GM18867 (cell line): ENCODE measurements around the gene BAZ1A.

Experiments
- ATAC-seq: cut with Tn5 transposase; IDR thresholded peaks from one replicate; pipeline ENCODE4 v1.9.1; 2021; ENCODE audit warnings: mild to moderate bottlenecking, moderate library complexity; ENCODE audit not compliant: unreplicated experiment

The BAZ1A gene

DNA sequence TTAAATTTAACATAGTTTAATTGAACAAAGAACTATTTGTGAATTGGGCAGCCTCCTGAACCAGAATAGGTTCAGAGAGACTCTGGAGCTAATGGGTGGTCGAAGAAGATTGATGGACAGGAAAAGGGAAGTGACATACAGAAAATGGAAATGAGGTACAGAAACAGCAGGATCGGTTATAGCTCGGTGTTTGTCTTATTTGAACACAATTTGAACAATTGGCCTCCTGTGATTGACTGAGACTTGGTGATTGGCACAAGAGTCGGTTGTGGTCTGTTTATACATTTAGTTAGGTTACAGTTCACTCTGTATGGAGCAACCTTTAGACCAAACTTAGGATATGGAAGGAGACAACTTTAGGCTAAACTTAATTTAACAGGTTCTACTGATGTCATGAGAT is 142.4 kb downstream of the BAZ1A start:
- ATAC-seq, result no peak

GRCh38 chr14:34723867-34724266 is 151.3 kb downstream of the BAZ1A start:
- ATAC-seq, result no peak

GRCh38 chr14:34722723-34723545 is 152.2 kb downstream of the BAZ1A start:
- ATAC-seq, result no peak

GRCh38 chr14:34721129-34721528 is 154.0 kb downstream of the BAZ1A start:
- ATAC-seq, result no peak

DNA sequence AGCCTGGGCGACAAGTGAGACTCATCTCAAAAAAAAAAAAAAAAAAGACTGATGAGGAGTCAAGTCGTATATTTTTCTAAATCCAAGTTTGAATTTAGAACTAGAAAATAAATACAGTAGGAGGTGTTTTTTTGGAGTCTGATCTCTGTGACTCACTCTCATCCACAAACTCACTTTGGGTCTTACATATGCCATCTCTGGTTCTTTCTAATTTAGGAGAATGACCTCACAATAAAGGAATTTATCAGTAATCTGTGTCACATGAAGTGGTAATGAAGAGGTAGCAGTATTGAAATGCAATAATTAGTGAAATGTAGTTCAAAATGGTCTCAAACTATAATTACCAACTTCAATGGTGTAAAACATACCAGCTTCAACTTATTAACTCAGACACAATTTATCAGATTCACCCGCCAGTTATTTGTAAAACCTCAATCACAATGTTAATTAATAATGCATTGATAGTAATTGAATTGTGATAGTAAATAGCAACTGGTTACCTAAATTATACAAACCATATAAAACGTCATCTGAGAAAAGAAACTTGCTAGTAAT is 156.3 kb downstream of the BAZ1A start:
- ATAC-seq, result no peak

GRCh38 chr14:34715127-34715863 is 159.9 kb downstream of the BAZ1A start:
- no peak for ATAC-seq

DNA sequence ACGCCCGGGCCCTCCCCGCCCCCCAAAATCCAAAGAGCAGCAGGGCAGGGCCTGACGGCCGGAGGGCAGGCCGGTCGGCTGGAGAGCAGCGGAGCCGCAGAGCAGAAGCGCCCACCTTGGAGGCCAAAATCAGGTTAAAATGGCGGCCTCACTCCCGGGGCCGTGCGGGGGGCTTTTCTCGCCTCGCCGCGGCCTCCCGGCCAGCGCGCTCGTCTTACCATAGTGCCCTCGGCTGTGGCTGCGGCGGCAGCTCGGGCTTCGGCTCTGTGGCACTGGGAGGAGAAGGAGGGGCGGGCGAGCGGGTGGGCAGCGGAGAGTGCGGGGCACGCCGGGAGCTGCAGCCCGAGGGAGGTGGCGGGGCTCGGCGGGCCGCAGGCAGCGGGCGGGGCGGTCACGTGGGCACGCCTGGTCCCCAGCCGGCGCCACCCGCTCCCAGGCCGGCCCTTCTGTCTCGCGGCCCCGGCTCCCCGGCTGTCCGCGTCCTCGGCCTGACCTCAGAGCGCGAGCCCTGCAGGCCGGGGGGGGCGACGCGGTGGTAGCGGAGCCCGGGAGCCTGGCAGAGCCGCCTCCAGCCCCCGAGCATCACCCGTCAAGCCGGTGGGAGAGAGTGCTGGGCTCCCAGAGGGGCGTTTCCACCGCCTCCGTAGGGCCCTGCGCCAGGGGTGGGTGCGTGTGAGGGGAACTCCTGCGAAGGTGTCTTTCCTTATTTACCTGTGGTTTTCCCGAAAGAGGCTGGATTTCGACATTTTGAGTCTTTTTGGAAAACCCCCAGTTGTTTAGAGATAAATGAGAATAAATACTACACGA is 160.6 kb downstream of the BAZ1A start, which contains the start of gene CFL2:
Gene CFL2, minus strand, starts transcription at position 274 of the 807 bp plus-strand sequence. Its CDS starts 53 bp downstream, at position 221.
- ATAC-seq, result peak; percentile 90

- ATAC-seq, result peak; percentile 15
Observed at GRCh38 chr14:34713681-34714319, 161.4 kb downstream of the BAZ1A start.

- ATAC-seq, result no peak
Observed at GRCh38 chr14:34713122-34713680, 162.0 kb downstream of the BAZ1A start.

DNA sequence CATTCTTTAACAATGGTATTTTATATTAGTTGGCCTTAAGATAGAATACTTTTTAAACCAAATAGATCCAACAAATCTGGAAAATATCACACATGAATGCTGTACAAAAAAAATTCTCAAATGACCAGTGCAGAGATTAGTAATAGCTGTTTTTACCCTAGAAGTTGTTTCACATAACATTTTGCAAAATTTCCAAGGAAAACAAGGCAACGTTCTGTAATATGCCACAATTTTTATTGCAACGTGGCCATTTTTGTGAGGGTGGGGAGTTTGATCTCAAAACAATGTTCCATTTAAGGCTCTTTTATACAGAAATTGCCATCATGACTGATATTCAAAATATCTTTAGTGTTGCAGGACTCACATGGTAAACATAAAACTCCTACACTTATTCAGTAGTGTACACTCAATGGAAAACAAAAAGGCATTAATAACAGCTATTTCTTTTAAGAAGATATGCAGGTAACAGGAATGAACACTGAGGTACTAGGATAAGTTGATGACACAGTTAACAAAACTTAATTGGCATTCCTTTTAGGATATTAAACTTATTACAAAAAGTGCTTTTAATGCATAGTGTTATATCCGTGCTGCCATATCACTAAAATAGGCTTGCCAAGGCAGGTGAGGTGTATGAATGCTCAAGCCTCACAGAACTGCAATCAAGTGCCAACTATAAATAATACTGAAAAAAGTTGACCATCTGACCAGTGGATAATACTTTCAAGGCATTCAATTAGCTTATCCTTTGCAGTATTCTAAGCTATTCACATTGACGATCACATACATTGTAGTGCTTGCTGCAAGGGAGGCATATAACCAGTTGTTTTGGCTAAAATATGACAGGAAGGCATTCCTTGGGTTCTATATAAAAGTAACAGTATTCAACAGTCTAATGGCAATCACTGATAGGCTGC is 163.1 kb downstream of the BAZ1A start:
- no peak for ATAC-seq

GRCh38 chr14:34711169-34711568 is 164.0 kb downstream of the BAZ1A start:
- peak; percentile 46 for ATAC-seq

DNA sequence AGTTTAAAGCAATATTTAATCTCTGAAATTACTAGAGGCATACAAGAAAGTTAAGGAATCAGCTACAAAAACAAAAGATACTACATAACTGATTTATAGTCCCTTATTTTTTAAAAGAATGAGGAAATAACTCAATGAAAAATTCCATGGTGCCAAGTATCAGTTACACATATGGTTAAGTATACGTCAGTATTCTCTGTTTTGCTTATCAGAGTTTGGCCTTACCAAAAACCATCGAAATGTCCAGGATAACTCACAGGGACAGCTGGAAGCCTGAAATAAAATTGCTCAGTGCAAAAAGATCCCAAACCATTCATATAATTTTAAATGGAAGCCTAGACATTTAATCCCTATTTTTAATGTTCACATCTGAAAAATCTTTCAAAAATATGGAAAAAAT is 164.4 kb downstream of the BAZ1A start:
- no peak for ATAC-seq

DNA sequence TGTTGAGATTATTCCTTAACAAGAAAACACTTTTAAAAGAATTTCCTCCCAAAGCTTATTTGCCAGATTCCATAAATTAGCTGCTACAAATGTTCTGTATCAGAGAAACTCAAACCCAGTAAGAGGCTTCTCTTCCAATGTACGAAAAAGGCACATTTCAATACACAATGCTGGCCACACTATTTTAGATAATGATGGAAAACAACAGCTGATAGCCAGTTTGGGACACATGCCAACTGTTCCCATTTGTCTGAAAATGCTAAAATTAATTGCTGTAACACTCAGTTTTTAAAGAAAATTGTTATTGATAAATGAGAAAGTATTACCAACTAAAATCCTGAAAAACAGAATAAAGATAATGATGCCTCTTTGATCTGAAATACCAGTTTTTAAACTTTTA is 165.2 kb downstream of the BAZ1A start:
- ATAC-seq, result no peak

- ATAC-seq, result no peak
Observed at GRCh38 chr14:34707722-34708121, 167.4 kb downstream of the BAZ1A start.
